ENCODE results near the gene PRPF39. TPM values are rescaled to one million over a fixed set of nuclear protein-coding genes. Genes with fewer than 3 reads are reported as not detected.
"Not testable (repeated sequence)": the region's sequence is repeated elsewhere in the genome, so short reads cannot be mapped to it uniquely, and the experiment has no call there.

Gene PRPF39
- total RNA-seq, 1 donor from 2014 or later, result 10.5 TPM

DNA sequence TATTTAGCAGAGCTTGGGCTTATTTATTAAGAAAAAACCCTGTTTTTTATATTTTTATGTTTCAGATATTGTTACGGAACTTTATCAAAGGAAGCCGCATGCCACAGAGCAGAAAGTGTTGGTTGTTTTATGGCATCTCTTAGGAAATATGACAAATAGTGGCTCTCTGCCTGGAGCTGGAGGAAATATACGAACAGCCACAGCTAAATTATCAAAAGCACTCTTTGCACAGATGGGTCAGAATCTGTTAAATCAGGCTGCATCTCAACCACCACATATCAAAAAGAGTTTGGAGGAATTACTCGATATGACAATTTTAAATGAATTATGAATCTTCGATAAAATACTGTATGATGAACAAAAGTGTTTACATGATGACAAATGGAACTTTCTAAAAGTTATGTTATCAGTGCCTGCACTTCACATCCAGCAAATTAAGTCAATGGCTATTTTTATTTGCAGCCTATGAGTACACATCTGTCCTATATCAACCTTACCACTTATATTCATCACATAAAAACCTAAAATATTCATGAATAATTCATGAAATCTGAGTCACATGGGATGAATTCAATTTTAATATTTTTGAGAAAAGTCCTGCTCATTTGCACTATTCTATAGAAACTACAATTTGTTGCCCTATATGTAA lies 10.6 kb upstream of the PRPF39 start:
- ATAC-seq (no peak), DNase-seq (ENCODE audit: missing footprints) (no peak)
- intact Hi-C loops (cut with DNase I), result no loop called here

- ATAC-seq, result no peak
- intact Hi-C loops (cut with DNase I), result no loop called here
- DNase-seq (ENCODE audit: missing footprints), result no peak
Measured at GRCh38 chr14:45078323-45078722, 5.6 kb upstream of the PRPF39 start.

DNA sequence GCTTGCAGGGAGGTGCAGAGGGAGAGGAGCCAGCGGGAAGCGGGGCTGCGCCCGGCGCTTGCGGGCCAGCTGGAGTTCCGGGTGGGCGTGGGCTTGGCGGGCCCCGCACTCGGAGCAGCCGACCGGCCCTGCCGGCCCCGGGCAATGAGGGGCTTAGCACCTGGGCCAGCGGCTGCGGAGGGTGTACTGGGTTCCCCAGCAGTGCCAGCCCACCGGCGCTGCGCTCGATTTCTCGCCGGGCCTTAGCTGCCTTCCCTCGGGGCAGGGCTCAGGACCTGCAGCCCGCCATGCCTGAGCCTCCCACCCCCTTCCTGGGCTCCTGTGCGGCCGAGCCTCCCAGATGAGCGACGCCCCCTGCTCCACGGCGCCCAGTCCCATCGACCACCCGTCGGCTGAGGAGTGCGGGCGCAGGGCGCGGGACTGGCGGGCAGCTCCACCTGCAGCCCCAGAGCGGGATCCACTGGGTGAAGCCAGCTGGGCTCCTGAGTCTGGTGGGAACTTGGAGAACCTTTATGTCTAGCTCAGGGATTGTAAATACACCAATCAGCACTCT lies 3.4 kb upstream of the PRPF39 start:
- not testable (repeated sequence) for ATAC-seq; DNase-seq (ENCODE audit: missing footprints)
- intact Hi-C loops (cut with DNase I), result loop anchor here (5.0 kb wide), 2 partner anchors 118 to 183 kb away; partner anchors contain the start of genes KLHL28 and TOGARAM1

DNA sequence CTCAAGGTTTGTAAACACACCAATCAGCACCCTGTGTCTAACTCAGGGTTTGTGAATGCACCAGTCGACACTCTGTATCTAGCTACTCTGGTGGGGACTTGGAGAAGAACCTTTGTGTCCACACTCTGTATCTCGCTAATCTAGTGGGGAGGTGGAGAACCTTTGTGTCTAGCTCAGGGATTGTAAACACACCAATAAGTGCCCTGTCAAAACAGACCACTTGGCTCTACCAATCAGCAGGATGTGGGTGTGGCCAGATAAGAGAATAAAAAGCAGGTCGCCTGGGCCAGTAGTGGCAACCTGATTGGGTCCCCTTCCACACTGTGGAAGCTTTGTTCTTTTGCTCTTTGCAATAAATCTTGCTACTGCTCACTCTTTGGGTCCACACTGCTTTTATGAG lies 2.8 kb upstream of the PRPF39 start:
- intact Hi-C loops (cut with DNase I), result loop anchor here (5.0 kb wide), 2 partner anchors 119 to 184 kb away; partner anchors contain the start of genes KLHL28 and TOGARAM1
- ATAC-seq; DNase-seq (ENCODE audit: missing footprints): not testable (repeated sequence)

DNA sequence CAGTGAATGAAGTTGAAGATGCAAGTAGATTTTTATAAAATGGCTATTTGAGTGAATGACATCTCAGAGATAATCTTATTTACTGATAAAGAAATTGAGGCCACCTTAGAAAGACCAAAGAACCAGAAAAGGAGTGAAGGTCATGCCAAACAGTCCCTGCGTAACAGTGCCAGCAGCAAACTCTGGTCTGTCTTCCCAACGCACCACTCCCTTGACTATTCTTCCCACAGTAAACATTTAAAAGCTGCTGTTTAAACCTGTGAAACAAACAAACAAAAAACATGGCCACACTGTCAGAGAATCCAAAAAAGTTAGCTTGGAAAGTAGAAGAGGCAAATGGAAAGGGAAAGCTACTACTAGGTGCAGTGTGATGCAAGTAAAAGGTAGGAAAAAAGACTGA lies 1.5 kb upstream of the PRPF39 start:
- ATAC-seq (no peak), DNase-seq (ENCODE audit: missing footprints) (no peak)
- intact Hi-C loops (cut with DNase I), result loop anchor here (5.0 kb wide), 2 partner anchors 120 to 185 kb away; partner anchors contain the start of genes KLHL28 and TOGARAM1

DNA sequence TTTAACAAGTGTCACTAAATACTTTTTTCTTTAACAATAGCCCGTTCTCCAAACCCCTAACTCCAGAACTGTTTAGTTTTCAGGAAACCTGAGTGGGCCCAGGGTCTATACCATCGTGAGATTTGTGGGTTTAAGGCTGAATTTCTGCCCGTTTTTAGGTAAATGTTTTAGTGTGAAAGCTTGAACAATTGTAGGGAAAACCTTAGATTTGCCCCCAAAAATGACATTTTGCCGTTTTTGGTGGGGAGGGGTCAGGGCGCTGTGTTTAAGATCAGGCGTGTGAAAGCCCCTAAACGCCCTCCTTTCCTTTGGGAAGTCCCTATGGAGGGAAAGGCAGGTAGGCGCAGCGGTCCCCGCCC lies 320 bp upstream of the PRPF39 start:
- intact Hi-C loops (cut with DNase I), result loop anchor here (5.0 kb wide), 2 partner anchors 121 to 186 kb away; partner anchors contain the start of genes KLHL28 and TOGARAM1
- DNase-seq (ENCODE audit: missing footprints), result no peak
- ATAC-seq, result no peak

GRCh38 chr14:45084946-45085346 lies 1.0 kb downstream of the PRPF39 start:
- no peak for ATAC-seq
- no peak for DNase-seq (ENCODE audit: missing footprints)
- intact Hi-C loops (cut with DNase I), result loop anchor here (2.0 to 5.0 kb wide), 3 partner anchors 50 to 188 kb away; partner anchors contain the start of genes FANCM, FKBP3, KLHL28 and TOGARAM1

DNA sequence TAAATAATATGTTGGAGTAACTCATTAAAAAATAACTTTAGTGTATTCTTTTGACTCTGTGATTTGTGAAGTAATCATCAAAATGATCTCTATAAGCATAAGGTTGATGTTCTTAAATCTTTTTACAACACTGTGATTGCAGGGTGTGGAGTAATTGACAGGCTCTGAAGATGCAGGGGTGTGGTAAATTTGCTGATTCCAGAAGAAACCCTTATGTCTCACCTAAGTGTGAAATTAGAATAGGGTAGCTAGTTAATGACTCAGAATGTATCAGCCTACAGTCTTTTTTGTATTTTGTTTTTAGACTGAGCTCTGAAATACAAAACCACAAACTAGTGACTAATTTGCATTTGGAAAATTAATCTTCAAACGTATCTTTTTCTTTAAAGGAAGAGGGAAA lies 5.9 kb downstream of the PRPF39 start:
- intact Hi-C loops (cut with DNase I), result no loop called here
- ATAC-seq (no peak), DNase-seq (ENCODE audit: missing footprints) (no peak)

DNA sequence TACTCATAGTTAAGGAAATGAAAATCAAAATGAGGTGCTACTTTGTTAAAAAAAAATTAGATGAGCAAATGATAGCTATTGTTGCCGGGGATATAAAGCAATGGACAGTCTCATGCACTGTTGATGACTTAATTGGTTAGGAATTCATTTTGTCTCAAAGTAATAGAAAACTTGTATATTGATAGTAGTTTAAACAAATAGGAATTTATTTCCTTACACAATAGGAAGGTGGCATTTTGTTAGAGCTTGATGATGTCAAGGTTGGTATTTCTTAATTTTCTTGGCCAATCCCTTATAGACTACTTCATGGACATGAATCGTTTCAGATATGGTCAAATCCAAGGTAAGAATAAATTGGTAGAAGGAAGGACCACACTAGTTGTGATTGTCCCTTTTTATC lies 7.8 kb downstream of the PRPF39 start:
- ATAC-seq (no peak), DNase-seq (ENCODE audit: missing footprints) (no peak)
- intact Hi-C loops (cut with DNase I), result no loop called here

- DNase-seq (ENCODE audit: missing footprints) (no peak), ATAC-seq (no peak)
- intact Hi-C loops (cut with DNase I), result no loop called here
Measured at GRCh38 chr14:45094275-45094674, 10.4 kb downstream of the PRPF39 start.

- no peak for ATAC-seq
- no peak for DNase-seq (ENCODE audit: missing footprints)
- intact Hi-C loops (cut with DNase I), result no loop called here
Measured at GRCh38 chr14:45095143-45095542, 11.2 kb downstream of the PRPF39 start.

DNA sequence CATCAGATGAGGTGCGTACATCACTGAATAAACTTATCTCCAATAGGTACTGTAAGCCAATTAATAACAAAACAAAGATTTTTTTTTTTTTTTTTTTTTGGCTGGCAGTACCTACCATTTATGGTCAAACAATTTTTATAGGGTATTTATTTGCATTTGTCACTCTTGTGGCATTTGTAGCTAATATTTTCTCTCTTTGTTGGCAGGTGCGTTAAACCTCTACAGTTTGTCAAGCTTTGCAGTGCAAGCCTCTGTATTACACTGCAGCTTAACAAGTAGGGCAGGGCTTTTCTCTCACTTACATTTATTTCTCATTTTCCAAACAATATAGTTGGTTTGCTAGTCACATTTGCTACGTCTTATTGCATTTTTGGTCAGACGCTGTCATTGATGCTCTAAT lies 12.3 kb downstream of the PRPF39 start:
- intact Hi-C loops (cut with DNase I), result no loop called here
- DNase-seq (ENCODE audit: missing footprints) (no peak), ATAC-seq (no peak)

DNA sequence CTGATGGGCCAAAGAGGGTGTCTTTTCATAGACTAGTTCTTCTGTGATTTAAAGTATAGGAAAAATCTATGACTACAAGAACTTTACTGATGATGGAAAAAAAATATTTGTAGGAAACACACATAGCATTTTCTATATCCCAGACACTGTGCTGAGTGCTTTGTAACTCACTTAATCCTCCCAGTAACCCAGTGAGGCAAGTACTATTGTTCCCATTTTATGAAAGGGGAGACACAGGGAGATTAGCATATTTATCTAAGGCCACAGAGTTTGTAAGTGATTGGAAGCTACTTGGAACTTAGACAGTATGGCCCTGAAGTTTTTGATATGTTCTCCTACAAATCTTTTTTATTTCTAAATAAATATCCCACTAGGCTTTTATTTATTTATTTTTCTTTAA lies 19.9 kb downstream of the PRPF39 start:
- DNase-seq (ENCODE audit: missing footprints) (no peak), ATAC-seq (no peak)
- intact Hi-C loops (cut with DNase I), result no loop called here

DNA sequence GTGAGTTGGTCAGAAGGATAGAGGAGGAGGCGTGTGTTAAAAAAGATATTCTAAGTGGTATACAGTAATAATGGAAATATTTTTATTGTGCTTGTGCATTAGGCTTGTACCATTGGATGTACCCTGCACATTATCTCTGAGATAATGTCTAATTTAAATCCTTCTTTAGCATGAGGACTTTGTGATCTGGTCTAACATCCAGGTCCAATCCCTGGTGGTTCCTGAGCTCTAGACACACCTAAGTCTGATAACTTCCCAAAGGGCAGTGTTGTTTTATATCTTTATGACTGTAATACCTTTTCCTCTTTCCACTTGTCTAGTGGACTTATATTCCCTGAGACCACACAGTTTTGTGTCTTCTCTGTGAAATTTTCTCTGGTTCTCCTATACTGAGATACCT lies 20.6 kb downstream of the PRPF39 start:
- DNase-seq (ENCODE audit: missing footprints) (no peak), ATAC-seq (no peak)
- intact Hi-C loops (cut with DNase I), result no loop called here

DNA sequence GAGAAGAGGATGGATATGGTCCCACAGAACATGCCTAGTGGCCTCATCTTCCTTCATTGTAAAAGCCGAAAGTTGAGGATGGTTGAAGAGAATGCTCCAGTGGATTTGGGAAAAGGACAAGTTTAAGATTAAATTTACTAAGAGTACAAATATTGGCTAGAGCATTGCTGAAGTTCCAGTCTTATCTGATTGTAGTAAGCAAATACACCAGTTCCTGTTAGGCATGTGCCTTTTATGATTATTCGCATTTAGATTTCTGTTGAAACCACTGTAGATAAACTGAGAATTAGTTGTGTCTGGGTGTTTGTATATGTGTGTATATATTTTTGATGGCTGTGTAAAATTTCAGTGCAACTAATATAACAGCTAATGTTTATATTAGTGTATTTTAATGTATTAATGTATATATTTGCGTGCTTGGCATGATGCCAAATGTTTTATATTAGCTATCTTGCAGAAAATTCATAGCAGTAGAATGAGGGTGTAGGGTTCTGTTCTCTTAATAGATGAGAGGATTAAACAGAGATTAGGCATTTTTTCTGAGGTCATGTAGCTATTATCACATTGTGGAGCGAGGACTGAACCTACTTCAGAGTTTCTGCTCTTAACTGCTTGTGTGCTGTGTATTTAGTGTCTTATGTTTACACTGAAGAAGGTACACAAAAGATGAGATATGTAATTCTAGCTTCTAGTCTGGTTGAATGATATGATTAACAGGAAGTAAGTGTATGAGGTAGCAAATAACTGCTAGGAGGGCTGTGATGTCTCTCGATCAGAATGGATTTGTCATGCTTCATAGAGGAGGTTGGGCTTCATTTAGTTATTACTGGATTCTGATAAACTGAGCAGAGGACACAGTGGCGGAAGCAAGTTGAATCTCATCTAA lies 29.2 kb downstream of the PRPF39 start:
- intact Hi-C loops (cut with DNase I), result no loop called here
- DNase-seq (ENCODE audit: missing footprints) (no peak), ATAC-seq (no peak)

GRCh38 chr14:45114327-45114726 lies 30.4 kb downstream of the PRPF39 start:
- ATAC-seq (no peak), DNase-seq (ENCODE audit: missing footprints) (no peak)
- intact Hi-C loops (cut with DNase I), result no loop called here

- intact Hi-C loops (cut with DNase I), result no loop called here
- DNase-seq (ENCODE audit: missing footprints), result no peak
- no peak for ATAC-seq
Measured at GRCh38 chr14:45118594-45118993, 34.7 kb downstream of the PRPF39 start.

DNA sequence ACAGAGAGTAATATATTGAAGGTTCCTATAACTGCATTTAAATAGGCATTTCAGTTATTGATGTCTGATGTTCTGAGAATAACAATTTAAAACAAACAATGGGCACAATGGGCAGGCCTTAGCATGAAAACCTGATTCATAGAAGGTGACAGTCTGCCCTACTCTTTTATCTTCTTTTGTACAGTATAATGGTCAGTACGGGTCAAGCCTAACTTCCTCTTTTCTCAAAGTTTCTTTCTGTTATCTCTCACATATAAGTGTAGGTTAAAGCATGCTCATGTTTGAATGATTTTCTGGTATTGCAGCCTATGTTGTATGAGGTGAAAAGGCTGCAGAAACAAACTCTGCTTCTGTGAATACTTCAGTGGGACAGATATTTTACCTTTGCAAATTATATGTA lies 36.2 kb downstream of the PRPF39 start:
- no peak for ATAC-seq
- intact Hi-C loops (cut with DNase I), result no loop called here
- DNase-seq (ENCODE audit: missing footprints), result no peak

GRCh38 chr14:45123271-45123670 lies 39.4 kb downstream of the PRPF39 start:
- ATAC-seq, result no peak
- no peak for DNase-seq (ENCODE audit: missing footprints)
- intact Hi-C loops (cut with DNase I), result no loop called here

DNA sequence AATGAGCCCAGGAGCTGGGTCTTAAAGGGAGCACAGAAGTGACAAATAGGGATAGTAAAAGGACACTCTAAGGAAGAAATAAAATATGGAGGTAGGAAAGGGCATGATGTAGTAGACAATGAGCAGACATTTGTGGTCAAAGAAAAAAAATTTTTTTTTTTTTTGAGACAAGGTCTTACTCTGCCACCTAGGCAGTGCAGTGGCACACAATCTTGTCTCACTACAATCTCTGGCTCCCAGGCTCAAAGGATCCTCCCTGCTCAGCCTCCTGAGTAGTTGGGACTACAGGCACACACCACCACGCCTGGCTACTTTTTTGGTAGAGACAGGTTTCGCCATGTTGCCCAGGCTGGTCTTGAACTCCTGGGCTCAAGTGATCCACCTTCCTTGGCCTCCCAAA lies 41.8 kb downstream of the PRPF39 start:
- no peak for DNase-seq (ENCODE audit: missing footprints)
- ATAC-seq, result no peak
- intact Hi-C loops (cut with DNase I), result no loop called here
